Aorta (tissue), 5 donors: ENCODE data around the gene FMNL3. TPM values are rescaled to one million over a fixed set of nuclear protein-coding genes. Genes with fewer than 3 reads are reported as not detected.
A peak's percentile ranks its signal among the peaks of the same experiment; 100 is the strongest.

Experiments used
- ATAC-seq: fragments of 200-7000 bp; cut with Tn5 transposase; one replicate; pipeline ENCODE4 v1.9.1; 2022; ENCODE audit warnings: moderate library complexity; ENCODE audit not compliant: low FRiP score
- DNase-seq, 2 donors: peaks; one replicate each; pipeline ENCODE4 v3.0.0-alpha.2; 2020
- H3K27ac ChIP-seq, 2 donors: one replicate each; pipeline ENCODE4 v1.5.1; 2013; ENCODE audit warnings: low read length in 2 of 2, mild to moderate bottlenecking in 2 of 2, moderate library complexity in 2 of 2, control low read depth in 1 of 2, inconsistent platforms in 1 of 2, low read depth in 1 of 2
- H3K27me3 ChIP-seq, 2 donors: one replicate each; pipeline ENCODE4 v1.6.1; 2013; ENCODE audit warnings: control low read depth in 1 of 2, low read length in 1 of 2, mild to moderate bottlenecking in 1 of 2, moderate library complexity in 1 of 2; ENCODE audit not compliant: insufficient read depth in 2 of 2, control insufficient read depth in 1 of 2
- H3K36me3 ChIP-seq, 2 donors: one replicate each; pipeline ENCODE4 v1.6.1; 2013; ENCODE audit warnings: control low read depth in 1 of 2, low read length in 1 of 2, mild to moderate bottlenecking in 1 of 2; ENCODE audit not compliant: insufficient read depth in 2 of 2, control insufficient read depth in 1 of 2
- H3K4me1 ChIP-seq, 2 donors: one replicate each; pipeline ENCODE4 v1.6.1; 2013; ENCODE audit warnings: low read length in 2 of 2, control low read depth in 1 of 2, mild to moderate bottlenecking in 1 of 2, moderate library complexity in 1 of 2; ENCODE audit not compliant: insufficient read depth in 2 of 2, control insufficient read depth in 1 of 2
- H3K4me3 ChIP-seq, 2 donors: one replicate each; pipeline ENCODE4 v1.5.1; 2013; ENCODE audit warnings: low read length in 2 of 2, control low read depth in 1 of 2, mild to moderate bottlenecking in 1 of 2
- H3K9me3 ChIP-seq: one replicate; pipeline ENCODE4 v1.6.1; 2013; ENCODE audit warnings: mild to moderate bottlenecking, low read length; ENCODE audit not compliant: control insufficient read depth
- WGBS, 2 donors: extraction: QIAGEN DNeasy Blood & Tissue Kit; methylation state at CpG; one replicate each; pipeline ENCODE4 v1.1.7; 2013; 5-methylcytosine and 5-hydroxymethylcytosine counted together
- intact Hi-C, 2 donors: fragments of 100-400 bp; cut with DNase I; formaldehyde crosslinking; loops; one replicate each; pipeline versions ENCODE4 v1.14.2 to v1.15.0; 2022
- polyA plus RNA-seq, 2 donors: library from polyadenylated mRNA; stranded (reverse); fragments of 200-250 nt; gene quantifications; one replicate each; pipeline ENCODE4 v1.2.3, GENCODE V29; 2013
- total RNA-seq, 2 donors: library from RNA; stranded (reverse); fragmentation: NEBNext Ultra II Directional; extraction: Animal tissue kit (Norgen Biotek cat#: 25700); gene quantifications; one replicate each; pipeline ENCODE4 v1.2.1, GENCODE V29; 2021
- donor health status: healthy with polysubstance abuse.
- donor health status: Bipolar disorder and iron deficiency.
- donor health status: DM: no; HTN: no; CAD: no.
- donor health status: DM: no; HTN: no; CAD: no.
- donor health status: DM: yes; HTN: yes; CAD: no.

FMNL3 gene
- total and polyA plus RNA-seq, 4 donors: 6.5 to 53.9 (median 20.9) TPM

DNA sequence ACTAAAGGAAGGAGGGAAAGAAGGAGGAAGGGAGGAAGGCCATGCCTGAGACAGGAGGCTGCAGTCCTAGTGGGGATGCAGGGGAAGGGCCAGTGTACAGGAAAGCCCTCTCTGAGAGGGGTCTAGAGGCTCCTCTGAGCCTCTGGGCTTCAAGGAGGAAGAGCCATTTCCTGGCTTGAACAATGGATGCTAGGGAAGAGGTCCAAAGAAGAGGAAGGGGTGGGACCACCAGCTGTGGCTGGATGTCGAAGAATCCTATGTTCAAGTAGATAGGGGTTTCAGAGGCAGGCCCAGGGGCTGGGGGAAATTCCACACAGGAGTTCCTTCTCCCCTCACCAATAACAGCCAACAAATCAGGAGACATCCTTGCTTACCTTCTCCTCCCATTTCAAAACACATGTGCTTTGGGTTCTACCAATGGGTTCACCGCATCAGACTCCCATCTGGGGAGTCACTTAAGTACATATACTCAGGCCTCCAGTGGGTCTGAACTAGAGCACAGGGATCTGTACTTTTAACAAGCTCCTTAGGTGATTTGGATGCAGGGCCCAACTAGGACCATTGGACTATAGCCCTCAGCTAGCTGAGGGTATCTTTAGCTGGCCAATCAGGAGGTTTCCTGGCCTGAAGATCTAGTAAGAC, 51.5 kb downstream of the FMNL3 start:
- H3K4me3 ChIP-seq: no peak overlapping the region
- ATAC-seq (no peak), DNase-seq (no peak)
- 96 to 100% methylated on average over 2 of the region's 2 CpGs for WGBS, 2 donors
- intact Hi-C loops: no loop called here
- peaks cover 0 to 2% of the 10 kb centered on the region in 2 donors for H3K36me3 ChIP-seq
- no peaks in the 10 kb centered on the region for H3K9me3 ChIP-seq
- H3K27ac ChIP-seq: no peak overlapping the region
- no peaks in the 10 kb centered on the region for H3K4me1 ChIP-seq
- H3K27me3 ChIP-seq: no peaks in the 10 kb centered on the region

DNA sequence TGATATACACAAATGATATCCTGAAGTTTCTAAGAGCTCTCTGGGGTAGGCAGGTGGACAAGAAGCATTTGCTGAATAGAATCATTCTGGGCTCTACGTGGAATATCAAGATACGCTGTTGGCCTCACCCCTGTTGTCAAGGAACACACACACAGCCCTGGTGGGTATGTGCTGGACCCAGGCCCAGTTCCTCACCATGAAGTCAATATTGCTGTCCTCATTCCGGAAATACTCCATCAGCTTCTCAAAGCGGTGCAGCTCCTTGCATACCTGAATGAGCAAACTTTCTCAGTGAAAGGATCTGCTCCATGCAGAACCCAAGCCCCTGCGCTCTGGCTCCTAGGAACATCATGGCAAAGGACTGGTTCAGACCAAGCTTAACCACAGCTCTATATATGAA, 52.5 kb downstream of the FMNL3 start:
- ATAC-seq (no peak), DNase-seq (peak in 1 of 2 donors; percentile 32)
- intact Hi-C loops: no loop called here
- no peak overlapping the region for H3K4me3 ChIP-seq
- peaks cover 0 to 2% of the 10 kb centered on the region in 2 donors for H3K36me3 ChIP-seq
- H3K27ac ChIP-seq: no peak overlapping the region
- H3K9me3 ChIP-seq: no peaks in the 10 kb centered on the region
- 90 to 95% methylated on average over 5 of the region's 5 CpGs for WGBS, 2 donors
- no peaks in the 10 kb centered on the region for H3K4me1 ChIP-seq
- H3K27me3 ChIP-seq: no peaks in the 10 kb centered on the region

DNA sequence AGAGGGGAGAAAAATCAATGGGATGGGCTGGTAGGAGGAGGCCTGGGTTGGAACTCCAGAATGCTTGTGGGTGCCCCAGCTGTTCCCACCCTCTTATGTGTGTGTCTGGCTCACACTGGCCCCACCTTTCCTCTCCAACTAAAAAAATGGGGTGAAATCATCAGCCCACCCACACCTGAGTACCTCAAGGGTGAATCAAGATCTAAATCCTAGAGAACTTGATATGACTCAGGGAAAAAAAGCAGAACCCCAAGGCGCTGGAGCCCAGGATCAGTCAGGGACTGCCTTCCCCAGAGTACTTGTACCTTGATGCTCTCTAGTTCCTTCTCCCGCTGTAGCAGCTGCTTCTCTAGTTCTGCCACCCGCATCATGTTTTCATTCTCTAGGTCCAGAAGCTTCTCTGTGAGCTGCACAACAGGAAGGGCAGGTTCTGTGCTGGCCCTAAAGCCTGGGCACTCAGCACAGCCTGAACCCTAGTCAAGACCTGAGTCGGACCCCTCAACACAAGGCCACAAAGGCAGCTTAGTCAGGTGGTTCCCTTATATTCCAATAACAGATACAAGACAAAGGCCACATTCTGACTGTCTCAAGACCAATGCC, 54.2 kb downstream of the FMNL3 start:
- intact Hi-C loops: no loop called here
- Histone ChIP-seq H3K36me3 (peaks cover 0 to 2% of the 10 kb centered on the region in 2 donors), H3K27ac (no peak overlapping the region), H3K27me3 (no peaks in the 10 kb centered on the region), H3K9me3 (no peaks in the 10 kb centered on the region), H3K4me1 (no peaks in the 10 kb centered on the region), H3K4me3 (no peak overlapping the region)
- ATAC-seq (no peak), DNase-seq (peak in 1 of 2 donors; percentile 41)
- WGBS, 2 donors: 95 to 96% methylated on average over 4 of the region's 4 CpGs

DNA sequence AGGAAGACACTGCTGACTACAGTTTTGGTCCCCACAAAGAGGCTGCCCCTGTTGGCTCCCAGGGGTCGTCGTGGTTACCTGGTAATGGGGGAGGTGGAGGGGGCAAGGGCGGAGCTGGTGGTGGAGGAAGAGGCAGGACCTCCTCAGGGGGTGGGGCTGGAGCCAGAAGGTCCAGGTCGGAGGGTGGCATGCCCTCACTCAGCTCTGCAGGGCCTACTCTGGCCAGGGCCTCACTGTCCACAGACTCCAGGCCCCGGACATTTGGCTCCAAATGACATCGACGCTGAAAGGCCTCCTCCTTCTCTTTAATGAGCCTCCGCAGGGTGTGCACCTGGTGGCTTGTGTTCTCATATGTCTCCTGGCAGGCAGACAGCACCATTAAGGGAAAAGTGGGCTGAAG, 55.4 kb downstream of the FMNL3 start:
- Histone ChIP-seq H3K4me1 (no peaks in the 10 kb centered on the region), H3K9me3 (no peaks in the 10 kb centered on the region), H3K27ac (no peak overlapping the region), H3K4me3 (no peak overlapping the region), H3K36me3 (peaks cover 0 to 2% of the 10 kb centered on the region in 2 donors), H3K27me3 (no peaks in the 10 kb centered on the region)
- DNase-seq: peak in 1 of 2 donors; percentile 57
- no peak for ATAC-seq
- 70 to 74% methylated on average over 8 of the region's 8 CpGs for WGBS, 2 donors
- intact Hi-C loops: no loop called here

DNA sequence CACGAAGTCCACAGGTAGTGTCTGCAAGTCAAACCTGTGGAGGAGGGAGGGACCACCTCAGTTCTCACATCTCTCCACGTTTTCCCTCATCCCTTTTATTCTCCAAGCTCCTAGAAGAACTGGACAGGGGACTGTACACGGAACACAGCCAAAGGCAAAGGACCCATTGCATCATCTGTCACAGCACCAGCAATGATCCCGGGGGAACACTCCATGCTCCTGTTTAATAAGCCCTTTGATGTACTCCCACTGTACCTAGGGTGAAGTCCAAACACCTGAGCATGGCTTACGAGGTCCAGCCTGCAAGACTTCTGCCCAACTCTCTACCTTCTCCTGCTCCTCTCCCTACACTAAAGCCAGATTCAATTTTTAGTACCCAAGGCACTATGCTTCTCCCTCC, 57.3 kb downstream of the FMNL3 start:
- WGBS, 2 donors: 84 to 89% methylated on average over 5 of the region's 5 CpGs
- Histone ChIP-seq H3K9me3 (no peaks in the 10 kb centered on the region), H3K4me3 (no peak overlapping the region), H3K4me1 (no peaks in the 10 kb centered on the region), H3K27me3 (no peaks in the 10 kb centered on the region), H3K36me3 (peaks cover 0 to 2% of the 10 kb centered on the region in 2 donors), H3K27ac (no peak overlapping the region)
- ATAC-seq: no peak
- no peak for DNase-seq
- intact Hi-C loops: no loop called here

DNA sequence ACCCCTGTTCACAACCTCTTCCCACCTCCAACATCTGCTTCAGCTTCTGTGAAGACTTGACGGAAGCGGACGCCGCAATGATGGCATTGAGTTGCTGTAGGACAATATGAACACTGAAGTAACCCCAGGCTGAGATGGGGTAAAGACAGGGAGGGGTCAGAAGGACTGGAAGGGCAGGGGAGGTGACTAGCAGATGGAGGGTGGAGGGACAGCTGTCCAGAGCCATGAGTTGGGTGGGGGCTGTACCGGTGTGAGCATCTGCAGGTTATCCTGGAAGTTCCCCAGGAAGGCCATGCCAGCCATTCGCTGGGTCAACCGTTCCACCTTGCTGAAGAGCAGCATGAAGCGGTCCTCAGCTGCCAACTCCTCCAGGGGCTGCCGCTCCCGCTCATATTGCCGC, 57.8 kb downstream of the FMNL3 start:
- no peak for DNase-seq
- Histone ChIP-seq H3K27ac (no peak overlapping the region), H3K9me3 (no peaks in the 10 kb centered on the region), H3K36me3 (peaks cover 0 to 2% of the 10 kb centered on the region in 2 donors), H3K4me3 (no peak overlapping the region), H3K4me1 (no peaks in the 10 kb centered on the region), H3K27me3 (no peaks in the 10 kb centered on the region)
- WGBS, 2 donors: 94 to 97% methylated on average over 11 of the region's 11 CpGs
- ATAC-seq: no peak
- intact Hi-C loops: no loop called here

DNA sequence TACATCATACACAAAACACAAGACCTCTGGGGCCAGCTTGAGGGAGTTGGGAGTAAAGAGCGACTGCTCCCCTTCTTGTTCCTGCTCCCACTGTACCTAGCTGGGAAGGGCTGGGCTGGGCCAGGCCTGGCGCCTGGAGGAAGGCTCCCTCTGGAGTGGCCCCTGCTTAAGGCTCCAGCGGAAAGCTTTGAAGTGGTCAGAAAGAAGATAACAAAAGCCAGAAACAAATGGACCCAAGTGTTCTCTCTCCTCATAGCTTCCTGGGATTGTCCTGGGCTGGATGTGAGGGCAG, 58.5 kb downstream of the FMNL3 start:
- Histone ChIP-seq H3K4me1 (no peaks in the 10 kb centered on the region), H3K4me3 (no peak overlapping the region), H3K9me3 (no peaks in the 10 kb centered on the region), H3K27me3 (no peaks in the 10 kb centered on the region), H3K27ac (no peak overlapping the region), H3K36me3 (peaks cover 0 to 3% of the 10 kb centered on the region in 2 donors)
- intact Hi-C loops: no loop called here
- DNase-seq (no peak), ATAC-seq (no peak)
- 94 to 96% methylated on average over 3 of the region's 3 CpGs for WGBS, 2 donors

DNA sequence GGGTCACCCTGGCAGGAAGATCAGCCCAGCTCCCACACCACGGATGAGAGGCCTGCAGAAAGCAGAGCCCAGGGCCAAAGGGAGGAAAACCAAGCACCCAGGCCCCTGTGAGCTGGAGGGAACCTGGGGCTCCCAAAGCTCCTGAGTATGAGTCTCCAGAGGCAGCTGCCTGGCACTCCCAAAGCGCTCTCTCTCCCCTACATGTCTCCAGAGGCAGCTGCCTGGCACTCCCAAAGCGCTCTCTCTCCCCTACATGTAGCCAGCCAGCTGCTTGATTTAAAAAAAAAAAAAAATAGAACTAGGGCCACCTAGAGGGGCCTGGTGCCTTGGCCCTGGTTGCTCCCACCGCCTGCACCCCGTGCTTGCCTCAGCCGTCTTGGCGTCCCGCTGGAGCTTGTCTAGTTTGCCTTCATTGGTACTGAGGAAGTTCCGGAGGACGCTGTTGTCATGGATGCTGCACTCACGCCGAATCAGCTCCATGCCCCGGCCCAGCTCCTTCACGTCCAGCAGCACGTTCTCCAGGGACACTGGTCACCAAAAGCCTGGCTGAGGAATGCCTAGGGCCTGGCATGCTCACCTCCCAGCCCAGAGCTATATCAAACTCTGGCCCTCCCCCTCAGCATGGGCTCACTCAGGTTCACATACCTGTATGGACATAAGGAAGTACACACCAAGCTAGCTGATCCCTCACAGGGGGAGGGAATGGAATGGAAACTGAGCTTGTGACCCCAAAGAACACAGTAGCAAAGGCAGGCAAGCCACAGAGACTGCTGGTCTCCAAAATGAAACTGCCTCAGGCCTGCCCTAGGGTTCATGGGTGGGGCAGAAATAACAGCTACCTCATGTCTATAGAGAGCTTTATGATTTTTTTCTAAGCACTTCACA, 59.1 kb downstream of the FMNL3 start:
- ATAC-seq (peak; percentile 5), DNase-seq (no peak)
- 17 to 41% methylated on average over 14 to 15 of the region's 15 CpGs for WGBS, 2 donors
- H3K36me3 ChIP-seq: peaks cover 0 to 3% of the 10 kb centered on the region in 2 donors
- intact Hi-C loops: no loop called here
- H3K4me1 ChIP-seq: no peaks in the 10 kb centered on the region
- H3K9me3 ChIP-seq: no peaks in the 10 kb centered on the region
- H3K27ac ChIP-seq: no peak overlapping the region
- no peak overlapping the region for H3K4me3 ChIP-seq
- H3K27me3 ChIP-seq: no peaks in the 10 kb centered on the region
